HEK293 (cell line): ENCODE data around the gene NPFF.

Source experiments
- BCL11B ChIP-seq: fragments of 450-650 bp; formaldehyde crosslinking; IDR thresholded peaks from 2 replicates; pipeline ENCODE4 v1.5.1; 2016; ENCODE audit warnings: low read depth, missing biosample characterization, missing genetic modification characterization
- GLIS2 ChIP-seq: fragments of 450-650 bp; formaldehyde crosslinking; IDR thresholded peaks from 2 replicates; pipeline ENCODE4 v1.5.1; 2016; ENCODE audit warnings: missing biosample characterization, missing genetic modification characterization
- HOXD13 ChIP-seq: sonication (generic); formaldehyde crosslinking; IDR thresholded peaks from 2 replicates; pipeline ENCODE4 v1.8.0; 2022; ENCODE audit warnings: missing genetic modification reagents, borderline replicate concordance
- KLF7 ChIP-seq: fragments of 450-650 bp; formaldehyde crosslinking; IDR thresholded peaks from 2 replicates; pipeline ENCODE4 v1.5.1; 2016; ENCODE audit warnings: missing biosample characterization, missing genetic modification characterization, borderline replicate concordance
- MYNN ChIP-seq: fragments of 450-650 bp; formaldehyde crosslinking; IDR thresholded peaks from 2 replicates; pipeline ENCODE4 v1.5.1; 2016; ENCODE audit warnings: missing biosample characterization, missing genetic modification characterization, borderline replicate concordance
- REPIN1 ChIP-seq: fragments of 450-650 bp; formaldehyde crosslinking; IDR thresholded peaks from 2 replicates; pipeline ENCODE4 v1.5.1; 2017; ENCODE audit warnings: missing biosample characterization, missing genetic modification characterization, low read depth
- SP2 ChIP-seq: fragments of 450-650 bp; formaldehyde crosslinking; IDR thresholded peaks from 2 replicates; pipeline ENCODE4 v1.5.1; 2016; ENCODE audit warnings: missing biosample characterization, missing genetic modification characterization
- SP3 ChIP-seq: fragments of 450-650 bp; formaldehyde crosslinking; IDR thresholded peaks from 2 replicates; pipeline ENCODE4 v1.5.1; 2016; ENCODE audit warnings: missing biosample characterization, missing genetic modification characterization
- ZBTB1 ChIP-seq: fragments of 450-650 bp; formaldehyde crosslinking; IDR thresholded peaks from 2 replicates; pipeline ENCODE4 v1.5.1; 2016; ENCODE audit warnings: missing biosample characterization, missing genetic modification characterization
- ZBTB20 ChIP-seq: fragments of 450-650 bp; formaldehyde crosslinking; IDR thresholded peaks from 2 replicates; pipeline ENCODE4 v1.5.1; 2016; ENCODE audit warnings: missing biosample characterization, missing genetic modification characterization
- ZFP37 ChIP-seq: fragments of 450-650 bp; formaldehyde crosslinking; IDR thresholded peaks from 2 replicates; pipeline ENCODE4 v1.5.1; 2016; ENCODE audit warnings: missing biosample characterization, missing genetic modification characterization
- ZNF114 ChIP-seq: fragments of 450-650 bp; formaldehyde crosslinking; IDR thresholded peaks from 2 replicates; pipeline ENCODE4 v1.5.0; 2017; ENCODE audit warnings: missing biosample characterization, missing genetic modification characterization
- ZNF146 ChIP-seq: fragments of 450-650 bp; formaldehyde crosslinking; IDR thresholded peaks from 2 replicates; pipeline ENCODE4 v1.5.1; 2016; ENCODE audit warnings: missing biosample characterization, missing genetic modification characterization
- ZNF174 ChIP-seq: fragments of 450-650 bp; formaldehyde crosslinking; IDR thresholded peaks from 2 replicates; pipeline ENCODE4 v1.5.0; 2017; ENCODE audit warnings: missing biosample characterization, mild to moderate bottlenecking, missing genetic modification characterization
- ZNF2 ChIP-seq: fragments of 450-650 bp; formaldehyde crosslinking; IDR thresholded peaks from 2 replicates; pipeline ENCODE4 v1.5.1; 2016; ENCODE audit warnings: missing biosample characterization, missing genetic modification characterization
- ZNF266 ChIP-seq: fragments of 450-650 bp; formaldehyde crosslinking; IDR thresholded peaks from 2 replicates; pipeline ENCODE4 v1.5.1; 2016; ENCODE audit warnings: missing biosample characterization, missing genetic modification characterization, low read depth
- ZNF335 ChIP-seq: fragments of 450-650 bp; formaldehyde crosslinking; conservative IDR thresholded peaks from 2 replicates; pipeline ENCODE4 v1.5.1; 2016; ENCODE audit warnings: missing biosample characterization, missing genetic modification characterization
- ZNF473 ChIP-seq: fragments of 450-650 bp; formaldehyde crosslinking; IDR thresholded peaks from 2 replicates; pipeline ENCODE4 v1.5.1; 2017; ENCODE audit warnings: missing biosample characterization, missing genetic modification characterization
- ZNF510 ChIP-seq: fragments of 450-650 bp; formaldehyde crosslinking; IDR thresholded peaks from 2 replicates; pipeline ENCODE4 v1.5.1; 2018; ENCODE audit warnings: mild to moderate bottlenecking, missing genetic modification characterization, missing biosample characterization; ENCODE audit not compliant: insufficient replicate concordance
- ZNF514 ChIP-seq: fragments of 450-650 bp; formaldehyde crosslinking; IDR thresholded peaks from 2 replicates; pipeline ENCODE4 v1.5.1; 2016; ENCODE audit warnings: missing biosample characterization, missing genetic modification characterization
- ZNF529 ChIP-seq: fragments of 450-650 bp; formaldehyde crosslinking; IDR thresholded peaks from 2 replicates; pipeline ENCODE4 v1.5.1; 2017; ENCODE audit warnings: missing genetic modification characterization, missing biosample characterization; ENCODE audit not compliant: insufficient replicate concordance
- ZNF660 ChIP-seq: fragments of 450-650 bp; IDR thresholded peaks from 2 replicates; pipeline ENCODE4 v1.5.1; 2018; ENCODE audit warnings: missing biosample characterization, mild to moderate bottlenecking, missing genetic modification characterization
- ZNF707 ChIP-seq: fragments of 450-650 bp; formaldehyde crosslinking; IDR thresholded peaks from 2 replicates; pipeline ENCODE4 v1.5.1; 2016; ENCODE audit warnings: missing biosample characterization, missing genetic modification characterization
- ZNF792 ChIP-seq: fragments of 450-650 bp; formaldehyde crosslinking; IDR thresholded peaks from 2 replicates; pipeline ENCODE4 v1.5.1; 2016; ENCODE audit warnings: missing biosample characterization, missing genetic modification characterization
- ZSCAN23 ChIP-seq: fragments of 450-650 bp; formaldehyde crosslinking; IDR thresholded peaks from 2 replicates; pipeline ENCODE4 v1.5.1; 2016; ENCODE audit warnings: missing biosample characterization, missing genetic modification characterization
- TF ChIP-seq, protein P1 (sequence below): fragments of 450-650 bp; formaldehyde crosslinking; IDR thresholded peaks from 2 replicates; pipeline ENCODE4 v1.5.1; 2016; ENCODE audit warnings: missing biosample characterization, missing genetic modification characterization
- TF ChIP-seq, protein P2 (sequence below): fragments of 450-650 bp; formaldehyde crosslinking; IDR thresholded peaks from 2 replicates; pipeline ENCODE4 v1.5.1; 2016; ENCODE audit warnings: missing biosample characterization, missing genetic modification characterization
- TF ChIP-seq, protein P3 (sequence below): fragments of 450-650 bp; formaldehyde crosslinking; IDR thresholded peaks from 2 replicates; pipeline ENCODE4 v1.5.1; 2017; ENCODE audit warnings: missing biosample characterization, missing genetic modification characterization
- TF ChIP-seq, protein P4 (sequence below): fragments of 450-650 bp; formaldehyde crosslinking; IDR thresholded peaks from 2 replicates; pipeline ENCODE4 v1.5.1; 2016; ENCODE audit warnings: missing biosample characterization, missing genetic modification characterization
- TF ChIP-seq, protein P5 (sequence below): fragments of 450-650 bp; formaldehyde crosslinking; IDR thresholded peaks from 2 replicates; pipeline ENCODE4 v1.5.1; 2017; ENCODE audit warnings: missing biosample characterization, missing genetic modification characterization

Gene NPFF

DNA sequence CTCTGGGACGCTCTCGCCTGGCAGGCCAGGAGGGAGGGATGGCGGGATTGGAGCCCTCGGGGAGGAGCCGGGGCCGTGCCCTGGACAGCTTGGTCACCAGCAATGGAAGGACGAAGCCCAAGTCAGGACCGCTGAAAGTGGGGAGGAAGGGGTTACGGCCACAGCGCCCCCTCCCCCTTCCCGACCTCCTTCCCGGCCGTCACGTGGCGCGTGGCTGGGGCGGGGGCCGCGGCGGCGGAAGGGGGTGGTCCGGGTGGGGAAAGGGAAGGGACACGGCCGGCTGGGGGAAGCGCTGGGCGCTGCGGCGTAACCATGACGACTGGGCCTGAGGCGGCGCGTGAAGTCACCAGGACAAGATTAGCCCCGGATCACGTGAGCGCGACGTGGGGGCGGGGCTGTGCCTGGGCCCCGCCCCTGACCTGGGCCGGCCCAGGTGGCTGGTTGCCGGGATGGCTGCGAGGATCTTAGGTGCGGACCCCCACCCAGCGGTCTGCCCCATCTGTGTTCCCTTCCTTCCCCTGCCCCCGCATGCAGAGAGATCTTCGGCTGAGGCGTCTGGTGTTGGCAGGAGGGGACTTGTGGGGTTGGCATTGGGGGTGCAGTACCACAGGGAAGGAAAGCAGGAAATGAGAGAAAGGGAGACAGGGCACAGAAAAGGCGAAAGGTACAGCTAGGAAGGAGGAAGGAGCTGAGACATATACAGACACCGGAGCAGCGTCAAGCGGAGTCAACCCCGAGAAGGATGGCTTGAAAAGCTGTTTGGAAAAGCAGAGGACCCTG is 14.3 kb downstream of the NPFF start (continued):
- TF ChIP-seq, protein P1, sequence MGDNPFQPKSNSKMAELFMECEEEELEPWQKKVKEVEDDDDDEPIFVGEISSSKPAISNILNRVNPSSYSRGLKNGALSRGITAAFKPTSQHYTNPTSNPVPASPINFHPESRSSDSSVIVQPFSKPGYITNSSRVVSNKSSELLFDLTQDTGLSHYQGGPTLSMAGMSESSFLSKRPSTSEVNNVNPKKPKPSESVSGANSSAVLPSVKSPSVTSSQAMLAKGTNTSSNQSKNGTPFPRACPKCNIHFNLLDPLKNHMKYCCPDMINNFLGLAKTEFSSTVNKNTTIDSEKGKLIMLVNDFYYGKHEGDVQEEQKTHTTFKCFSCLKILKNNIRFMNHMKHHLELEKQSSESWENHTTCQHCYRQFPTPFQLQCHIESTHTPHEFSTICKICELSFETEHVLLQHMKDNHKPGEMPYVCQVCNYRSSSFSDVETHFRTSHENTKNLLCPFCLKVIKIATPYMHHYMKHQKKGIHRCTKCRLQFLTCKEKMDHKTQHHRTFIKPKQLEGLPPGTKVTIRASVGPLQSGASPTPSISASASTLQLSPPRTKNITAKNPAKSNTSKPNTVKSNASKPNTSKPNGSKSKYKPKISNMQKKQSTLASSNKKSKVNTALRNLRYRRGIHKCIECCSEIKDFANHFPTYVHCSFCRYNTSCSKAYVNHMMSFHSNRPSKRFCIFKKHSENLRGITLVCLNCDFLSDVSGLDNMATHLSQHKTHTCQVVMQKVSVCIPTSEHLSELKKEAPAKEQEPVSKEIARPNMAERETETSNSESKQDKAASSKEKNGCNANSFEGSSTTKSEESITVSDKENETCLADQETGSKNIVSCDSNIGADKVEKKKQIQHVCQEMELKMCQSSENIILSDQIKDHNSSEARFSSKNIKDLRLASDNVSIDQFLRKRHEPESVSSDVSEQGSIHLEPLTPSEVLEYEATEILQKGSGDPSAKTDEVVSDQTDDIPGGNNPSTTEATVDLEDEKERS = no peak
- TF ChIP-seq SP3 (peak; percentile 93), ZNF473 (tag by site-specific recombination) (no peak), ZNF510 (tag by site-specific recombination) (no peak), KLF7 (tag by site-specific recombination) (no peak), ZNF2 (tag by site-specific recombination) (no peak), SP2 (tag by site-specific recombination) (peak; percentile 92), BCL11B (no peak), ZNF792 (no peak), ZNF174 (tag by site-specific recombination) (no peak), MYNN (tag by site-specific recombination) (no peak), HOXD13 (CRISPR knock-in tag) (no peak), ZSCAN23 (tag by site-specific recombination) (no peak), ZNF266 (tag by site-specific recombination) (no peak), ZBTB20 (0 out of 2 replicates have a peak, but pooled peaks have one; percentile 23), ZNF514 (tag by site-specific recombination) (no peak), ZNF660 (tag by site-specific recombination) (no peak), ZNF335 (tag by site-specific recombination) (peak; percentile 71), ZBTB1 (tag by site-specific recombination) (no peak), REPIN1 (tag by site-specific recombination) (no peak), ZNF529 (tag by site-specific recombination) (no peak), ZNF707 (tag by site-specific recombination) (no peak), GLIS2 (tag by site-specific recombination) (peak; percentile 78), ZNF146 (no peak), ZNF114 (tag by site-specific recombination) (no peak), ZFP37 (tag by site-specific recombination) (no peak)
- TF ChIP-seq, protein P2, sequence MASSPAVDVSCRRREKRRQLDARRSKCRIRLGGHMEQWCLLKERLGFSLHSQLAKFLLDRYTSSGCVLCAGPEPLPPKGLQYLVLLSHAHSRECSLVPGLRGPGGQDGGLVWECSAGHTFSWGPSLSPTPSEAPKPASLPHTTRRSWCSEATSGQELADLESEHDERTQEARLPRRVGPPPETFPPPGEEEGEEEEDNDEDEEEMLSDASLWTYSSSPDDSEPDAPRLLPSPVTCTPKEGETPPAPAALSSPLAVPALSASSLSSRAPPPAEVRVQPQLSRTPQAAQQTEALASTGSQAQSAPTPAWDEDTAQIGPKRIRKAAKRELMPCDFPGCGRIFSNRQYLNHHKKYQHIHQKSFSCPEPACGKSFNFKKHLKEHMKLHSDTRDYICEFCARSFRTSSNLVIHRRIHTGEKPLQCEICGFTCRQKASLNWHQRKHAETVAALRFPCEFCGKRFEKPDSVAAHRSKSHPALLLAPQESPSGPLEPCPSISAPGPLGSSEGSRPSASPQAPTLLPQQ (tag by site-specific recombination) = no peak; the same call in 1 of the 2 replicates
- TF ChIP-seq, protein P3, sequence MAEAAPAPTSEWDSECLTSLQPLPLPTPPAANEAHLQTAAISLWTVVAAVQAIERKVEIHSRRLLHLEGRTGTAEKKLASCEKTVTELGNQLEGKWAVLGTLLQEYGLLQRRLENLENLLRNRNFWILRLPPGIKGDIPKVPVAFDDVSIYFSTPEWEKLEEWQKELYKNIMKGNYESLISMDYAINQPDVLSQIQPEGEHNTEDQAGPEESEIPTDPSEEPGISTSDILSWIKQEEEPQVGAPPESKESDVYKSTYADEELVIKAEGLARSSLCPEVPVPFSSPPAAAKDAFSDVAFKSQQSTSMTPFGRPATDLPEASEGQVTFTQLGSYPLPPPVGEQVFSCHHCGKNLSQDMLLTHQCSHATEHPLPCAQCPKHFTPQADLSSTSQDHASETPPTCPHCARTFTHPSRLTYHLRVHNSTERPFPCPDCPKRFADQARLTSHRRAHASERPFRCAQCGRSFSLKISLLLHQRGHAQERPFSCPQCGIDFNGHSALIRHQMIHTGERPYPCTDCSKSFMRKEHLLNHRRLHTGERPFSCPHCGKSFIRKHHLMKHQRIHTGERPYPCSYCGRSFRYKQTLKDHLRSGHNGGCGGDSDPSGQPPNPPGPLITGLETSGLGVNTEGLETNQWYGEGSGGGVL (tag by site-specific recombination) = peak; percentile 87
- TF ChIP-seq, protein P4, sequence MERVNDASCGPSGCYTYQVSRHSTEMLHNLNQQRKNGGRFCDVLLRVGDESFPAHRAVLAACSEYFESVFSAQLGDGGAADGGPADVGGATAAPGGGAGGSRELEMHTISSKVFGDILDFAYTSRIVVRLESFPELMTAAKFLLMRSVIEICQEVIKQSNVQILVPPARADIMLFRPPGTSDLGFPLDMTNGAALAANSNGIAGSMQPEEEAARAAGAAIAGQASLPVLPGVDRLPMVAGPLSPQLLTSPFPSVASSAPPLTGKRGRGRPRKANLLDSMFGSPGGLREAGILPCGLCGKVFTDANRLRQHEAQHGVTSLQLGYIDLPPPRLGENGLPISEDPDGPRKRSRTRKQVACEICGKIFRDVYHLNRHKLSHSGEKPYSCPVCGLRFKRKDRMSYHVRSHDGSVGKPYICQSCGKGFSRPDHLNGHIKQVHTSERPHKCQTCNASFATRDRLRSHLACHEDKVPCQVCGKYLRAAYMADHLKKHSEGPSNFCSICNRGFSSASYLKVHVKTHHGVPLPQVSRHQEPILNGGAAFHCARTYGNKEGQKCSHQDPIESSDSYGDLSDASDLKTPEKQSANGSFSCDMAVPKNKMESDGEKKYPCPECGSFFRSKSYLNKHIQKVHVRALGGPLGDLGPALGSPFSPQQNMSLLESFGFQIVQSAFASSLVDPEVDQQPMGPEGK (tag by site-specific recombination) = peak; percentile 96
- TF ChIP-seq, protein P5, sequence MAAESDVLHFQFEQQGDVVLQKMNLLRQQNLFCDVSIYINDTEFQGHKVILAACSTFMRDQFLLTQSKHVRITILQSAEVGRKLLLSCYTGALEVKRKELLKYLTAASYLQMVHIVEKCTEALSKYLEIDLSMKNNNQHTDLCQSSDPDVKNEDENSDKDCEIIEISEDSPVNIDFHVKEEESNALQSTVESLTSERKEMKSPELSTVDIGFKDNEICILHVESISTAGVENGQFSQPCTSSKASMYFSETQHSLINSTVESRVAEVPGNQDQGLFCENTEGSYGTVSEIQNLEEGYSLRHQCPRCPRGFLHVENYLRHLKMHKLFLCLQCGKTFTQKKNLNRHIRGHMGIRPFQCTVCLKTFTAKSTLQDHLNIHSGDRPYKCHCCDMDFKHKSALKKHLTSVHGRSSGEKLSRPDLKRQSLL = no peak
